Panc1 (cell line): ENCODE results near the gene SFSWAP. TPM values are rescaled to one million over a fixed set of nuclear protein-coding genes. Genes with fewer than 3 reads are reported as not detected.

Experiments
- ATAC-seq: fragments of 200-7000 bp; cut with Tn5 transposase; 2 replicates; pipeline ENCODE4 v1.9.1; 2020; ENCODE audit warnings: mild to moderate bottlenecking, moderate library complexity
- BruUV-seq: library from RNA; stranded (reverse); fragments of 400-500 nt; replicated peaks from 2 replicates; lab custom pipeline; 2021; lab: Mats Ljungman, UMichigan
- CTCF ChIA-PET: fragments of 300-600 bp; sonication (Branson Sonifier 250); formaldehyde crosslinking; loops from one replicate; lab custom pipeline; 2022; ENCODE audit warnings: antibody characterized with exemption; lab: Charles Lee
- POLR2A ChIA-PET: fragments of 300-600 bp; sonication (Branson Sonifier 250); formaldehyde crosslinking; loops from one replicate; lab custom pipeline; 2022; ENCODE audit warnings: antibody characterized with exemption; lab: Charles Lee
- DNase-seq: peaks from one replicate; pipeline ENCODE4 v3.0.0-alpha.2; 2010; ENCODE audit warnings: low read depth, low spot score
- H3K27ac ChIP-seq: 2 replicates; pipeline ENCODE4 v1.5.1; 2011; ENCODE audit warnings: mild to moderate bottlenecking, low read length, inconsistent platforms
- H3K27me3 ChIP-seq: fragments of 200-500 bp; sonication (Bioruptor generic); 2 replicates; pipeline ENCODE4 v1.6.0; 2014; ENCODE audit warnings: low read length, inconsistent platforms; ENCODE audit not compliant: control insufficient read depth, insufficient read depth
- H3K36me3 ChIP-seq: fragments of 200-500 bp; sonication (Bioruptor generic); 2 replicates; pipeline ENCODE4 v1.5.1; 2014; ENCODE audit warnings: inconsistent platforms, mild to moderate bottlenecking, low read length, moderate library complexity; ENCODE audit not compliant: control insufficient read depth, insufficient read depth
- H3K4me1 ChIP-seq: 2 replicates; pipeline ENCODE4 v1.5.1; 2011; ENCODE audit warnings: inconsistent platforms, mild to moderate bottlenecking, low read length, moderate library complexity; ENCODE audit not compliant: control insufficient read depth, insufficient read depth
- H3K4me3 ChIP-seq, 2 experiments: 2 replicates each; pipeline ENCODE4 v1.5.1; 2011 to 2012; ENCODE audit warnings: low read depth in 2 of 2, low read length in 2 of 2, mild to moderate bottlenecking in 2 of 2, inconsistent platforms in 1 of 2, moderate library complexity in 1 of 2
- H3K9me3 ChIP-seq: fragments of 200-500 bp; sonication (Bioruptor generic); 2 replicates; pipeline ENCODE4 v1.5.1; 2014; ENCODE audit warnings: low read depth, mild to moderate bottlenecking, inconsistent platforms, low read length, moderate library complexity; ENCODE audit not compliant: control insufficient read depth, insufficient read depth
- CTCF ChIP-seq: fragments of 450-650 bp; IDR thresholded peaks from 2 replicates; pipeline ENCODE4 v1.5.1; 2017; ENCODE audit warnings: mild to moderate bottlenecking
- POLR2AphosphoS5 ChIP-seq: IDR thresholded peaks from 2 replicates; pipeline ENCODE4 v1.6.1; 2012; ENCODE audit warnings: mild to moderate bottlenecking, low read depth, low read length, moderate library complexity
- REST ChIP-seq, 2 experiments: IDR thresholded peaks; 2 replicates each; pipeline ENCODE4 v1.6.1; 2011 to 2012; ENCODE audit warnings: low read depth in 2 of 2, control low read depth in 1 of 2, low read length in 1 of 2, mild to moderate bottlenecking in 1 of 2, moderate library complexity in 1 of 2; ENCODE audit not compliant: insufficient read depth in 1 of 2
- SIN3A ChIP-seq: IDR thresholded peaks from 2 replicates; pipeline ENCODE4 v1.6.1; 2012; ENCODE audit warnings: low read depth, mild to moderate bottlenecking, low read length, moderate library complexity, borderline replicate concordance; ENCODE audit not compliant: insufficient read depth
- TCF7L2 ChIP-seq: IDR thresholded peaks from 2 replicates; pipeline ENCODE4 v1.6.1; 2011; ENCODE audit warnings: mild to moderate bottlenecking, low read depth, low read length, inconsistent platforms
- in situ Hi-C: cut with HindIII; loops from 2 replicates; pipeline ENCODE4 v1.10.0; 2016; ENCODE audit warnings: low sequenced_read_pairs, low pct_unique_long_range_greater_than_20kb
- intact Hi-C: fragments of 100-400 bp; cut with micrococcal nuclease; formaldehyde crosslinking; loops from one replicate; pipeline ENCODE4 v1.10.0; 2022; ENCODE audit not compliant: unreplicated experiment
- total RNA-seq: library from RNA; stranded (reverse); gene quantifications from one replicate; pipeline ENCODE4 v1.2.1, GENCODE V29; 2021; ENCODE audit not compliant: unreplicated experiment

Gene SFSWAP
- total RNA-seq, 1 experiment from 2014 or later: 41.6 TPM

GRCh38 chr12:131759176-131759575, 48.3 kb downstream of the SFSWAP start:
- TF ChIP-seq POLR2AphosphoS5 (no peak), SIN3A (no peak), REST (IDR thresholded peaks at IDR 0.05; ENCODE audit: insufficient read depth in 1 of 2, low read depth in 2 of 2, low read length in 1 of 2) (no peak), TCF7L2 (no peak), CTCF (no peak)
- Histone ChIP-seq H3K27me3 (no peaks in the 10 kb centered on the region), H3K36me3 (peaks cover 12% of the 10 kb centered on the region), H3K4me1 (no peaks in the 10 kb centered on the region), H3K9me3 (no peaks in the 10 kb centered on the region), H3K4me3 (no peak overlapping the region), H3K27ac (no peak overlapping the region)
- ChIA-PET POLR2A (no interaction called here), CTCF (interaction anchor here (0.7 kb wide), 1 partner anchor 71 kb away, joined by 3 read pairs; no protein-coding TSS in a partner anchor)
- ATAC-seq (no peak), DNase-seq (no peak)
- in situ Hi-C loops (no loop called here), intact Hi-C loops (no loop called here)
- no TSS peak for BruUV-seq

- no peak for DNase-seq
- TF ChIP-seq CTCF: no peak
- no peak for TF ChIP-seq TCF7L2
- ChIA-PET CTCF (no interaction called here), POLR2A (interaction anchor here (0.6 kb wide), 1 partner anchor 228 kb away, joined by 5 read pairs; no protein-coding TSS in a partner anchor)
- Histone ChIP-seq H3K27ac (no peak overlapping the region), H3K4me1 (no peaks in the 10 kb centered on the region), H3K4me3 (no peak overlapping the region), H3K36me3 (peaks cover 6% of the 10 kb centered on the region), H3K9me3 (no peaks in the 10 kb centered on the region), H3K27me3 (no peaks in the 10 kb centered on the region)
- no peak for ATAC-seq
- intact Hi-C loops (no loop called here), in situ Hi-C loops (no loop called here)
- no TSS peak for BruUV-seq
These were observed 50.7 kb downstream of the SFSWAP start for GRCh38 chr12:131761638-131762037.
